GM21529 (cell line): ENCODE results near the gene CDC42SE2.
"Not testable (repeated sequence)": the region's sequence is repeated elsewhere in the genome, so short reads cannot be mapped to it uniquely, and the experiment has no call there.

Experiments used
- ATAC-seq: cut with Tn5 transposase; IDR thresholded peaks from one replicate; pipeline ENCODE4 v1.9.1; 2021; ENCODE audit not compliant: unreplicated experiment

CDC42SE2 gene

GRCh38 chr5:131386779-131387178 is 122.9 kb downstream of the CDC42SE2 start:
- no peak for ATAC-seq

GRCh38 chr5:131387255-131387654 is 123.4 kb downstream of the CDC42SE2 start:
- ATAC-seq, result no peak

- ATAC-seq, result peak; percentile 27
Measured at GRCh38 chr5:131389096-131389868, 125.4 kb downstream of the CDC42SE2 start.

- ATAC-seq, result no peak
Measured at GRCh38 chr5:131389869-131390265, 126.0 kb downstream of the CDC42SE2 start.

- no peak for ATAC-seq
Measured at GRCh38 chr5:131392466-131393095, 128.7 kb downstream of the CDC42SE2 start.

- no peak for ATAC-seq
Measured at GRCh38 chr5:131393498-131393968, 129.7 kb downstream of the CDC42SE2 start.

- ATAC-seq, result peak; percentile 65
Measured at GRCh38 chr5:131394128-131394527, 130.3 kb downstream of the CDC42SE2 start.

GRCh38 chr5:131396015-131396414 is 132.2 kb downstream of the CDC42SE2 start:
- ATAC-seq, result peak; percentile 88

GRCh38 chr5:131396630-131397273 is 132.9 kb downstream of the CDC42SE2 start:
- no peak for ATAC-seq

- not testable (repeated sequence) for ATAC-seq
Measured at GRCh38 chr5:131399007-131399406, 135.2 kb downstream of the CDC42SE2 start.

- ATAC-seq, result no peak
Measured at GRCh38 chr5:131400585-131400984, 136.7 kb downstream of the CDC42SE2 start.

GRCh38 chr5:131405674-131406073 is 141.8 kb downstream of the CDC42SE2 start:
- no peak for ATAC-seq

- ATAC-seq, result no peak
Measured at GRCh38 chr5:131406076-131406475, 142.2 kb downstream of the CDC42SE2 start.

GRCh38 chr5:131406975-131407638 is 143.3 kb downstream of the CDC42SE2 start:
- no peak for ATAC-seq

- ATAC-seq, result peak; percentile 82
Measured at GRCh38 chr5:131413605-131414559, 150.0 kb downstream of the CDC42SE2 start.

GRCh38 chr5:131416729-131417128 is 152.9 kb downstream of the CDC42SE2 start:
- peak; percentile 71 for ATAC-seq

- ATAC-seq, result peak; percentile 34
Measured at GRCh38 chr5:131417240-131417869, 153.5 kb downstream of the CDC42SE2 start.

- no peak for ATAC-seq
Measured at GRCh38 chr5:131418846-131419245, 155.0 kb downstream of the CDC42SE2 start.

- ATAC-seq, result no peak
Measured at GRCh38 chr5:131419877-131420276, 156.0 kb downstream of the CDC42SE2 start.

GRCh38 chr5:131423056-131423455 is 159.2 kb downstream of the CDC42SE2 start:
- no peak for ATAC-seq
